ENCODE data around the gene HOXA4. TPM values are rescaled to one million over a fixed set of nuclear protein-coding genes. Genes with fewer than 3 reads are reported as not detected.
A peak's percentile ranks its signal among the peaks of the same experiment; 100 is the strongest.

HOXA4 gene
- total RNA-seq, 1 donor from 2014 or later = not detected

GRCh38 chr7:27148756-27149641, 18.4 kb upstream of the HOXA4 start:
- Mint-ChIP-seq H3K4me1 (ENCODE audit: unreplicated experiment) (peaks cover 10% of the 10 kb centered on the region), H3K27me3 (ENCODE audit: unreplicated experiment) (peaks cover 89% of the 10 kb centered on the region), H3K27ac (ENCODE audit: unreplicated experiment) (no peak overlapping the region), H3K9me3 (ENCODE audit: unreplicated experiment) (no peaks in the 10 kb centered on the region), H3K36me3 (ENCODE audit: unreplicated experiment) (peaks cover 2% of the 10 kb centered on the region), H3K4me3 (ENCODE audit: unreplicated experiment) (no peak overlapping the region)
- TF ChIP-seq CTCF (IDR thresholded peaks at IDR 0.05) = no peak
- no peak for DNase-seq (ENCODE audit: extremely low spot score, unreplicated experiment)

GRCh38 chr7:27148031-27148755, 17.6 kb upstream of the HOXA4 start:
- no peaks in the 10 kb centered on the region for H3K9me3 Mint-ChIP-seq (ENCODE audit: unreplicated experiment)
- peaks cover 10% of the 10 kb centered on the region for H3K4me1 Mint-ChIP-seq (ENCODE audit: unreplicated experiment)
- peak; percentile 73 for DNase-seq (ENCODE audit: extremely low spot score, unreplicated experiment)
- peaks cover 2% of the 10 kb centered on the region for H3K36me3 Mint-ChIP-seq (ENCODE audit: unreplicated experiment)
- no peak overlapping the region for H3K27ac Mint-ChIP-seq (ENCODE audit: unreplicated experiment)
- no peak for TF ChIP-seq CTCF (IDR thresholded peaks at IDR 0.05)
- peaks cover 86% of the 10 kb centered on the region for H3K27me3 Mint-ChIP-seq (ENCODE audit: unreplicated experiment)
- no peak overlapping the region for H3K4me3 Mint-ChIP-seq (ENCODE audit: unreplicated experiment)

GRCh38 chr7:27147199-27148030, 16.9 kb upstream of the HOXA4 start, which contains the start of gene HOXA6:
Gene HOXA6 (minus strand): TSS chr7:27147774. CDS start chr7:27147749, 25 bp downstream.
- Mint-ChIP-seq H3K36me3 (ENCODE audit: unreplicated experiment) (peaks cover 2% of the 10 kb centered on the region), H3K4me3 (ENCODE audit: unreplicated experiment) (no peak within 1 kb of the TSS), H3K9me3 (ENCODE audit: unreplicated experiment) (no peaks in the 10 kb centered on the region), H3K4me1 (ENCODE audit: unreplicated experiment) (peaks cover 14% of the 10 kb centered on the region), H3K27me3 (ENCODE audit: unreplicated experiment) (peaks cover 86% of the 10 kb centered on the region), H3K27ac (ENCODE audit: unreplicated experiment) (no peak within 1 kb of the TSS)
- no peak for TF ChIP-seq CTCF (IDR thresholded peaks at IDR 0.05)
- no peak for DNase-seq (ENCODE audit: extremely low spot score, unreplicated experiment)

- DNase-seq (ENCODE audit: extremely low spot score, unreplicated experiment) = no peak
- H3K9me3 Mint-ChIP-seq (ENCODE audit: unreplicated experiment) = no peaks in the 10 kb centered on the region
- H3K27ac Mint-ChIP-seq (ENCODE audit: unreplicated experiment) = no peak overlapping the region
- H3K27me3 Mint-ChIP-seq (ENCODE audit: unreplicated experiment) = peaks cover 85% of the 10 kb centered on the region
- TF ChIP-seq CTCF (IDR thresholded peaks at IDR 0.05) = no peak
- H3K4me1 Mint-ChIP-seq (ENCODE audit: unreplicated experiment) = peaks cover 13% of the 10 kb centered on the region
- peaks cover 2% of the 10 kb centered on the region for H3K36me3 Mint-ChIP-seq (ENCODE audit: unreplicated experiment)
- no peak overlapping the region for H3K4me3 Mint-ChIP-seq (ENCODE audit: unreplicated experiment)
Observed at GRCh38 chr7:27146491-27147198, 16.1 kb upstream of the HOXA4 start.
